Choroid plexus epithelial cell (primary cell): ENCODE results near the gene PMAIP1.

ENCODE experiments used
- DNase-seq: peaks from one replicate; pipeline ENCODE4 v3.0.0-alpha.2; 2010; ENCODE audit warnings: low read depth
- H3K4me3 ChIP-seq: 2 replicates; pipeline ENCODE4 v1.5.1; 2011; ENCODE audit warnings: low read depth, mild to moderate bottlenecking, control low read depth, low read length, moderate library complexity
- CTCF ChIP-seq: conservative IDR thresholded peaks from 2 replicates; pipeline ENCODE4 v1.5.1; 2011; ENCODE audit warnings: low read depth, mild to moderate bottlenecking, control low read depth, inconsistent platforms, low read length, moderate library complexity

The PMAIP1 gene

GRCh38 chr18:59923539-59924196, 23.9 kb downstream of the PMAIP1 start:
- H3K4me3 ChIP-seq = no peak overlapping the region
- no peak for DNase-seq
- TF ChIP-seq CTCF = no peak

- TF ChIP-seq CTCF = no peak
- no peak for DNase-seq
- no peak overlapping the region for H3K4me3 ChIP-seq
These were observed 26.3 kb downstream of the PMAIP1 start for GRCh38 chr18:59926131-59926530.

- no peak overlapping the region for H3K4me3 ChIP-seq
- peak; percentile 53 for DNase-seq
- no peak for TF ChIP-seq CTCF
These were observed 27.5 kb downstream of the PMAIP1 start for GRCh38 chr18:59927246-59927825.

- H3K4me3 ChIP-seq = no peak overlapping the region
- no peak for DNase-seq
- no peak for TF ChIP-seq CTCF
These were observed 28.4 kb downstream of the PMAIP1 start for GRCh38 chr18:59928201-59928600.

GRCh38 chr18:59929621-59930295, 30.0 kb downstream of the PMAIP1 start:
- DNase-seq = no peak
- TF ChIP-seq CTCF = no peak
- H3K4me3 ChIP-seq = no peak overlapping the region

- no peak overlapping the region for H3K4me3 ChIP-seq
- no peak for DNase-seq
- TF ChIP-seq CTCF = no peak
These were observed 32.6 kb downstream of the PMAIP1 start for GRCh38 chr18:59932401-59932800.

GRCh38 chr18:59938676-59939075, 38.9 kb downstream of the PMAIP1 start:
- no peak overlapping the region for H3K4me3 ChIP-seq
- no peak for DNase-seq
- no peak for TF ChIP-seq CTCF
